SK-MEL-5 (cell line): Measurements from ENCODE around the gene CCDC92B. TPM values are rescaled to one million over a fixed set of nuclear protein-coding genes. Genes with fewer than 3 reads are reported as not detected.
A peak's percentile ranks its signal among the peaks of the same experiment; 100 is the strongest.
"Not testable (repeated sequence)": the region's sequence is repeated elsewhere in the genome, so short reads cannot be mapped to it uniquely, and the experiment has no call there.

ENCODE experiments used
- DNase-seq: peaks from one replicate; pipeline ENCODE4 v3.0.0-alpha.2; 2016; ENCODE audit warnings: low read depth, low spot score
- in situ Hi-C: cut with HindIII; loops from 2 replicates; pipeline ENCODE4 v1.10.0; 2016; ENCODE audit warnings: low sequenced_read_pairs, high pct_unique_total_duplicates, low pct_unique_long_range_greater_than_20kb
- polyA plus RNA-seq, 2 experiments: library from polyadenylated mRNA; depleted of rRNA; stranded (reverse); fragments of >200 nt; gene quantifications; 2 replicates each; pipeline ENCODE4 v1.2.3, GENCODE V29; 2015
- total RNA-seq: library from RNA; depleted of rRNA; stranded (reverse); fragments of >200 nt; shearing (Covaris generic); gene quantifications from 2 replicates; pipeline ENCODE4 v1.2.3, GENCODE V29; 2014; rRNA removed

CCDC92B gene
- total RNA-seq: 0.29 and 0.58 TPM in 2 replicates
- polyA plus RNA-seq (2015; cell fraction: cytosol; rRNA removed): 1.7 and 2.5 TPM in 2 replicates
- polyA plus RNA-seq (2015; cell fraction: nucleus; rRNA removed): 1.4 and 2.7 TPM in 2 replicates

- in situ Hi-C loops: no loop called here
- DNase-seq: no peak
Measured at GRCh38 chr17:2749058-2749783, at the start of gene CCDC92B. Gene CCDC92B, minus strand, starts transcription at chr17:2749652. Its CDS starts 14,507 bp downstream, at chr17:2735145.

- no peak for DNase-seq
- in situ Hi-C loops: no loop called here
Measured at GRCh38 chr17:2798678-2799077, 49.2 kb upstream of the CCDC92B start.

- in situ Hi-C loops: no loop called here
- no peak for DNase-seq
Measured at GRCh38 chr17:2798188-2798587, 48.7 kb upstream of the CCDC92B start.

- in situ Hi-C loops: no loop called here
- no peak for DNase-seq
Measured at GRCh38 chr17:2797637-2798036, 48.2 kb upstream of the CCDC92B start.

GRCh38 chr17:2797226-2797625, 47.8 kb upstream of the CCDC92B start:
- in situ Hi-C loops: no loop called here

GRCh38 chr17:2796164-2797125, 47.0 kb upstream of the CCDC92B start, which contains the start of gene RAP1GAP2:
Gene RAP1GAP2, plus strand, starts transcription at chr17:2796438. Its CDS starts 90 bp downstream, at chr17:2796528.
- no peak for DNase-seq
- in situ Hi-C loops: no loop called here

More at GRCh38 chr17:2797226-2797625, 47.8 kb upstream of the CCDC92B start:
- no peak for DNase-seq

GRCh38 chr17:2795441-2796163, 46.1 kb upstream of the CCDC92B start:
- no peak for DNase-seq
- in situ Hi-C loops: no loop called here

GRCh38 chr17:2794111-2794803, 44.8 kb upstream of the CCDC92B start:
- in situ Hi-C loops: no loop called here
- DNase-seq: no peak

- no peak for DNase-seq
- in situ Hi-C loops: no loop called here
Measured at GRCh38 chr17:2792366-2793169, 43.1 kb upstream of the CCDC92B start.

GRCh38 chr17:2789700-2790099, 40.2 kb upstream of the CCDC92B start:
- DNase-seq: no peak
- in situ Hi-C loops: no loop called here

- in situ Hi-C loops: no loop called here
- DNase-seq: peak; percentile 94
Measured at GRCh38 chr17:2786176-2786881, 36.9 kb upstream of the CCDC92B start.

- DNase-seq, in situ Hi-C loops: not testable (repeated sequence)
Measured at GRCh38 chr17:2785376-2785775, 35.9 kb upstream of the CCDC92B start.

- in situ Hi-C loops: no loop called here
- DNase-seq: no peak
Measured at GRCh38 chr17:2784864-2785263, 35.4 kb upstream of the CCDC92B start.

GRCh38 chr17:2783310-2784030, 34.0 kb upstream of the CCDC92B start:
- in situ Hi-C loops: no loop called here
- DNase-seq: no peak

- in situ Hi-C loops: no loop called here
- no peak for DNase-seq
Measured at GRCh38 chr17:2782055-2782454, 32.6 kb upstream of the CCDC92B start.
